ENCODE results near the gene ATP2B2.

GRCh38 chr3:10303785-10304184 lies 201.6 kb downstream of the ATP2B2 start:
- TF ChIP-seq POLR2A (IDR thresholded peaks at IDR 0.05; ENCODE audit: control extremely low read depth in 1 of 2, low read depth in 2 of 2, low read length in 2 of 2) (no peak), JUN (IDR thresholded peaks at IDR 0.05; ENCODE audit: low read depth, low read length) (no peak)

Data from H1 (cell line).